GM13976 (cell line): ENCODE data around the gene PGBD5.

Experiments
- DNase-seq: peaks from one replicate; pipeline ENCODE4 v3.0.0; 2012; ENCODE audit warnings: low spot score
- CTCF ChIP-seq: IDR thresholded peaks from 2 replicates; pipeline ENCODE4 v1.5.1; 2012; ENCODE audit warnings: borderline replicate concordance, mild to moderate bottlenecking; ENCODE audit not compliant: insufficient read depth; ENCODE audit errors: extremely low read depth, missing control alignments, control extremely low read depth
- in situ Hi-C: fragments of 300-500 bp; cut with MboI; formaldehyde crosslinking; loops from one replicate; pipeline ENCODE4 v1.12.0; 2022; ENCODE audit warnings: low sequenced_read_pairs, mixed read lengths, inconsistent platforms; ENCODE audit not compliant: unreplicated experiment

Gene PGBD5

DNA sequence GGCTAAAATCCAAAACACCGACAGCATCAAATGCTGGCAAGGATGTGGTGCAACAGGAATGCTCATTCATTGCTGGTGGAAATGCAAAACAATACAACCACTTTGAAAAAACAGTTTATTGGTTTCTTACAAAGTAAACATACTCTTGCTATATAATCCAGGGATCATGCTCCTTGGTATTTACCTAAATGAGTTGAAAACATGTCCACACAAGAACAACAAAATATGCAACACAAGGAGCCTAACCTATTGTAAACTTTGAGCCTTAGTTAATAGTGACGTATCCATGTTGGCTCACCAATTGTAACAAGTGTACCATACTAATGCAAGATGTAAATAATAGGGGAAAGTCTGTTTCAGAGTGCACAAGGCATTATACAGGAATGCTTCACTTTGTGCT lies 37.2 kb upstream of the PGBD5 start:
- TF ChIP-seq CTCF = no peak
- in situ Hi-C loops = no loop called here

DNA sequence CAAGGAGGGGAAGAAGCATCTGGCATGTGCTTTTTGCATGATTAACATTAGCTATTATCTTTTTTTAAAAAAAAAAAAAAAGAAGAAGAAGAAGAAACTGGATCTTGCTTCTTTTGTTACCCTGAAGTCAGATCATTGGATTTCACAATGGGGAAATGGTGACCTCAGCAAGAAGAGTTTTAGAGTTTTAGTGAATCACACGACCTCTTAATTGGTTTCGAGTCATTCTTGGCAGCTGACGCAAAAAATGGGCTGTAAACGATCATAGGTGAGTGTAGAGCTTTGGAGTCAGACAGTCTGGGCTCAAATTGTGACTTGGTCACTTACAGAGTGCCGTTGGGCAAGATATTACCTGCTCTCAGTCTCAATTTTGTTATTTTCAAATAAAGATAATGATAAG lies 33.3 kb upstream of the PGBD5 start:
- no peak for DNase-seq
- in situ Hi-C loops = no loop called here
- TF ChIP-seq CTCF = no peak

More for the DNA sequence above, 37.2 kb upstream of the PGBD5 start:
- no peak for DNase-seq

DNA sequence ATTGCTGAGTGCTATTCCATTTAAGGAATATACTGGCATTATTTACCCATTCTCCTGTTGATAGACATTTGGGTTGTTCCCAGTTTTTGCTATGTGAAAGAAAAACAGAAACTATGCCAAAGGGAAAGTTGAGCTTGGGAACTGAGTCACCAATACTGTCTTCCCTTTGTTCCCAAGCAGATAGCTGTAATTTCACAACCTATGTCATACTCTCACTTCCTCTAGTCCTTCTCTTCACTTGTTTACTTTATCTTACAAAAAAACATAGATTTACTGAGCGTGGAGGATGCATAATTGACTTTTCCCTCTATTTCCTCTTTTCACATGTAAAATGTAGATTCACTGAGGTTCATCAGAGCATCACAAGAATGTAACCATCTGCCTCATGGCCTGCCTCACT lies 32.4 kb upstream of the PGBD5 start:
- in situ Hi-C loops = no loop called here
- no peak for TF ChIP-seq CTCF
- DNase-seq = no peak

DNA sequence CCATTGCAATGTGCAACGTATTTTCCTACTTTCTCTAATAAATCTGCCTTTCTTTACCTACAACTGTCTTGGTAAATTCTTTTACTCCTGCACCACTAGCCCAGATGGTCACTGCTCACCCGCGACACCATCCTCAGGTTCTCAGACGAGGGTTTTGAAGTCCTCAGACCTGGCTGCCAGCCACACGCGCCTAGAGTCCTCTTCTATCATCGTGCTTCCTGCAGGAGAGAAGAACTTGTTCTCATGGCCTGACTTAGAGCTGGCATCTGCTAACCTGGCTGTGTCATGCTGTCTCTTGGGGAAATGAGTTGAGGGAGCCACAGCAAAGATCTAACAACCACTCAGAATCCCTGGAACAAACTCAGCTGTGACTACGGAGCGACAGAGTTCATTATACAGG lies 30.3 kb upstream of the PGBD5 start:
- no peak for TF ChIP-seq CTCF
- DNase-seq = no peak
- in situ Hi-C loops = no loop called here

- DNase-seq = no peak
- in situ Hi-C loops = no loop called here
- no peak for TF ChIP-seq CTCF
These were observed 29.2 kb upstream of the PGBD5 start for GRCh38 chr1:230455291-230455690.

DNA sequence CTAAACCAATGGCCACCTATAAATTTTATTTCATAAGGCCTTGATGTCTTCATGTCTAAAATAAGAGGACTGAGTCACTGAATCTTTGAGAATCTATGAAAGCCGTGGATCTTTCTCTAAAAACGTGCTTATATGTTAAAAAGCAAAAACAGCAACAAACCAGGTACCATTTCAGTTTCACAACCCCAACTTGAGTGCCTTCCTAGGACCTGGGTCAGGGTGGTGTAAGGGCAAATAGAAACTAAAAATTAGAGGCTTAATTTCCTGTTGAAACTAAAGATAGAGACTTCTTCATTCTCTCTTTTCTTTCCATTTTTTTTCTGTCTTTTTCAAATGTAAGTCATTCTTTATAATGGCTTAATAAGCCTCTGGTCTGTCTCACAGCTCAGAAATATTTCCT lies 27.2 kb upstream of the PGBD5 start:
- no peak for DNase-seq
- TF ChIP-seq CTCF = no peak
- in situ Hi-C loops = no loop called here

GRCh38 chr1:230441183-230442029 lies 15.3 kb upstream of the PGBD5 start:
- in situ Hi-C loops = no loop called here
- TF ChIP-seq CTCF = no peak
- DNase-seq = no peak
